NCI-H187 (cell line): ENCODE measurements around the gene EEPD1.
"Not testable (repeated sequence)": the region's sequence is repeated elsewhere in the genome, so short reads cannot be mapped to it uniquely, and the experiment has no call there.

Experiments
- DNase-seq, 2 experiments: peaks; one replicate each; lab custom pipeline; 2025; lab: John Stamatoyannopoulos, UW

EEPD1 gene

DNA sequence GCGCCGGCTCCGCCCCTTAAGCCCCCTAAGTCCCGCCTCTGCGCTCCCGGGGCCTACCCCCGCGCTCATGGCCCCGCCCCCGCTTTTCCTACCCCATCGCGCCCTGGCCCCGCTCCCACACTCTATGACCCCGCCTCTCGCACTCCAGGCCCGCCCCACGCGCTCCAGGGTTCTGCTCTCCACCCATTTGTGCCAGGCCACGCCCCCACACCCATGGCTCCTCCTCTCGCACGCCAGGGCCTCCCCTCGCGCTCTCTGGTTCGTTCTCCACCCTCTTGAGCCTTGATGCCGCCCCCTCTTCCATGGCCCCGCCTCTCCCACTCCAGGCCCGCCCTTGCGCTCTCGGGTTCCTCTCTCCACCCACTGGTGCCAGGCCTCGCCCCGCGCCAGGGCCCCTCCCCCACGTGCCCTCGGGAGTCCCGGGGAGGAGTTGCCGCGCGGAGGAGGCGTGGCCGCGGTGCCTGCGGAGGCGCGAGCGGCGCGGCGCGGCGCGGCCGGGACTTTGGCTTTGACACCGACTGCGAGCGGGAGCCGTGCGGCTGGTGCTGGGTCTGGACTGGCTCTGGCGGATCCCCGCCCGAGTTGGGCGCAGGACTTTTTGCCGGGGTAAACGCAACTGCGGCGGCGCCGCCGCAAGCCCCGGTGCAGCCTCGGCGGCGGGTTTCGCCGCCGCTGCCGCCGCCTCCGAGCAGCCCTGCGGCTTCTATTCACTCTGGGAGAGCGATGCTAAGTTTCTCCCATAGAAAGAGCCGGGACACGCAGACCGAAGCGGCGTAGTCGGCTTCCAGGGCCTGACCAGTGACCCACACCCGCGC, at the start of gene EEPD1:
EEPD1 (plus strand) TSS at position 499 of the 815 bp plus-strand sequence. CDS start 1,071 bp downstream, outside the sequence.
- peak; percentile 93 to 97 for DNase-seq

DNA sequence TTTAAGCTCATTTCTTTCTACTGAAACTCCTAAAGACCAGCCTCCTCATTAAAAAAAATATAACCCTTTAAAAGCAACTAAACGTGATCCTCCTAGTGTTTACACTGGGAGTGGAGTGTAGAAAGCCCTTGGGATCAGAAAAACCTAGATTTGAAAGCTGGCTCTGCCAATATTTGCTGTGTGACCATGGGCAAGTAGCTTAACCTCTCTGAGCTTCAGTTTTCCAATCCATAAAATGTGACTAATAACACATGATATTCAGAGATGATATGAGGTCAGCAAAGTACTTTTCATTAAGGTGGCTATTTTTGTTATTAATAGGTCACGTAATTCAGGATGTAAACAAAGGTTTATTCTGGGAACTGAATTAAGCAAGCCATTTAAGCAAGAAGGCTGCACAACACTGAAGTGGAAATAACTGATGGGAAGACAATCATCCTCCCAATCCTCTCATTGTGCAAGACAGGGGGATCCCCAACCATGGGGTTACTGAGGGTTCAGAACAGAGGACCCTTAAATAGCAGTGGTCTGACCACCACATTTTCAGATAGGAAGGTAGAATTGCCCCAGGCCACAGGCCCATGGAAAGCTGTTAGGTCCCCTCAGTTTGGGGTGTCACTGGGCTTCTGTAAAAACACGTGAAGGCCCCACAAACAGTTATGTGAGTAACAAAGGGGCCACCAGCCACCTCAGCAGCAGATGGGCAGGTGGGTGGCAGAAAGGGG, 49.1 kb upstream of the EEPD1 start:
- DNase-seq = no peak

DNA sequence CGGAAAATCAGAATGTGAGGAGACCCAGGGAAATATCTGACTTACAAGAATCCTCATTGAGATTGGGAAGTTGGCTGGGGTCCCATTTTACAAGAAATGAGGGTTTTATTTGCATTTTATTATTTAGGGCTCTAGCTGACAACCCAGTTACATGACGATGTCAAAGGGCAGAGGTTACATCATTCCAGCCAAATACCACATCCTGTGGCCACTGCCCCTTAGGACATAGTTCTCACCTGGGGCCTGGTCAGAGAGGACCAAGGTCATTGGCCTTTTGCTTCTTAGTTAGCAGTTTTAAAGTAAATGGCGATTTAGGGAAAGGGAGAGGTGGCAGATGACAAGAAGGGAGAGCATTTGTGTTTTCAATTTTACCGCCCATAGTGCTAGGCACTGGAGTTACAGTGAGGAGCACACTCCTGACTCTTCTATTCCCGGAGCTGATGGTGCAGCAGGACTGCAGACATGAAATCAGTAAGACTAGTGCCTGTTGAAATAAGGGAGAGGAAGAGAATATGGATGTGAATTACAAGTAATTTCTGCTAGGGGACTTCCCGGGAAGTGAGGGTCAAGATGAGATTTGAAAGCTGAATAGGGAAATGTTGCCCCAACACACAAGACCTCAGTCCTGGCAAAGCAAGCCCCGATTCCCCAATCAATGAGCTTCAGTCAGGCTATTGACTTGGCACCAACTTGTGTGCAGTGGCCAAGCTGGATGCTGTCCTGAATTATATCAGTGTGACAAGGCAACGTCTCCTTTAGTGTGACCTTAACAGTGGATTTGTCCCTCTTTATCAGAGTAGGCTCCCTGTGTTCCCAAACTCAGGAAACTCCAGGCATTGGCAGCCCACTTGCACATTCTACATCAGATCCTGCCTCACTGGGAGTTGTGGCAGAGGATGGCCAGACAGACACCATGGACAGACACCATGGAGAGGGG, 45.8 kb upstream of the EEPD1 start:
- DNase-seq = not testable (repeated sequence)

DNA sequence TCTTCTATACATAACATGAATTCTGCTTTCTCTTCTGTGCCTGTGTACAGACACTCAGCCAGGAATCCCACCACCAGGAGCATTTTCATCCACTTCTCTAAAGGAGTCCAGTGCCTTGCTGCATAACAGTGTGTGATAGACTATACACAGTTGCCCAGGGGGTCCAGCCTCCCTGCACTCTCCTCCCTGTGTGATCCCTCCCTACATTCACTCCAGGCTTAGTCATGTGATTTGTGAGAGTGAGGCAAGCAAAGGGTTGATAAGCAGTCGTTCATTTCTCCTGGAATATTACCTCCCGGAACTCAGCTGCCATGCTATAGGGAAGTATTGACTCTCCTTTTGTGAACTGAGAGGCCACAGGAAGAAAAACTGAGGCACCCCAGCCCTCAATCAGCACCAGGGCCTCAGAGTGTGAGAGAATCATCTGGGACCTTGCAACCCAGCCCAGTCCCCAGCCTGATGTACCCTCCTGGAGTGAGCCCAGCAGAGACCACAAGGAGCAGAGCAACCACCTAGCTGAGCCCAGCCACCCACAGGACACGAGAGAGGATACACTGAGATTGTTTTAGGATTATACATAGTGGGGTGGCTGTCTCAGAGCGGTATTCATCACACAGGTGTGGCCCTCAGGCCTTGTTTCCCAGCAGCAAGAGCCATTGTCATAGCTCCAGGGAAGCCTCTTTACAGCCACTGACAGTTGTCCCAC, 45.0 kb upstream of the EEPD1 start:
- no peak for DNase-seq

DNA sequence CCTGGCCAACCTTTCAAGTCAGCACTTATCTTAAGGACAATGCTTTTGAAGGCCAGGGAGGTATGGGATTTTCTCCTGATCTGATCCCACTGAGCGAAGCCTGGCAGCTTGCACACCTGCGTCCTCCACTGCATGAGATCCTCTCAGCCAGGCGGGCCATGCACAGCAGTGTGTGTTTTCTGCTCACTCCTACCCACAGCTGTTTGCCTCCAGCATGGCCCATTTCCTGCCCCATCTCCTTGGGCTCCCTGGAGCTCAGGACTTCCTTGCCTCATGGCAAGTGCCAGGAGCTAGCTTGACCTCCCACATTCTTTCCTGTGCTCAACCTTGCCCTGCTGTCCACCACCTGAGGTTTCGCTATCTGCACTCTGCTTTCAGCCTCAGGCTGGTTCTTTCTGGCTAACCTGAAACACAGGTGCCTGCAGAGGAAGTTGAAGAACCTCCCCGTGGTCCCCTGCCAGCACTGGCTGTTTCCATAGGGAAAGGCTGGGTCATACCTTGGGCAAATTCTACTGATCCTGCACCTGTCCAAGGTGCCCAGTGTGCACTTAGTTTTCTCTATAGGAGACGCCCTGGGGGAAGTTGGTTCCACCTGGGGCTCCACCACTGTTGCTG, 43.9 kb upstream of the EEPD1 start:
- no peak for DNase-seq

DNA sequence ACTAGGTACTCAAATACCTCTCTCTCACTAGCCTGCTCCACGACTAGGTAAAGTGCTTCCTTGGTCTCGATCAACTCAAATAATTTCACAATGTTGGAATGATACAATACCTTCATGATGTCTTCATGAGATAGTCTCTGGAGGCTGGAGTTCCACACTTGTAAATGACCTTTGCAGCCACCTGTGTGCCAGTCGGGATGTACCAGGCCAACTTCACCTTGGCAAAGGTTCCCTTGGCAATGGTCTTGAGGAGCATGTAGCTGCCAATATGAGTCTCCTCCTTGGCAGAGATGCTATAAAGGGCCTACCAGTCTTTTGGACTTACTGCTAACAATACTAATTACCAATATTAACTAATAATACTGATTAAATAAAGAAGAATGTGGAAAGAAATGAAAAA, 42.5 kb upstream of the EEPD1 start:
- DNase-seq = no peak

DNA sequence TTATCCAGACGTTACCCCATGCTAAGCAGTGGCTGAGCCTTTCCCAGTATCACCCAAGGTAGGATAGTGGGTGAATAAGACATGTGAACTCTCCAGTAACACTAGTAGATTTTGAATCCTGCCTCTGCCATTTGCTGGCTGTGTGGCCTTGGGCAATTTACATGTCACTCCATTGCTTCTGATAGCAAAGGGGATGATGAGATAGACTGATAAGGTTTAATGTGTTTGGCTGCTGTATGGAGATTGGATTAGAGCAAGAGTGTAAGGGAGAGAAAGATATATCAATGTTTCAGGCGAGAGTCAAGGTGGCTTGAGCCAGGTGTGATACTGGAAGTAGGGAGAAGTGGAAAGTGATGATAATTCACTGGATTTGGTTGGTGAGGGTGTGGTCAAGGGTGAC, 40.1 kb upstream of the EEPD1 start:
- DNase-seq = no peak

DNA sequence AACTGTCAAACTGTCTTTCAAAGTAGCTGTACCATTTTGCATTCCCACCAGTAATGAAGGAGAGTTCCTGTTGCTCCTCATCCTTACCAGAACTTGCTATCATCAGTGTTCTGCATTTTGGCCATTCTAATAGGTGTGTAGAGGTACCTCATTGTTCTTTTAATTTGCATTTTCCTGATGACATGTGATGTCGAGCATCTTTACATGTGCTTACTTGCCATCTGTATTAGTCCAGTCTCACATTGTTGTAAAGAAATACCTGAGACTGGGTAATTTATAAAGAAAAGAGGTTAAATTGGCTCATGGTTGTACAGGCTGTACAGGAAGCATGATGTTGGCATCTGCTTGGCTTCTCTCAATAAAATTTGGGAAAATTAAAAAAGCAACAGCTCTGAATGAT, 38.7 kb upstream of the EEPD1 start:
- no peak for DNase-seq

DNA sequence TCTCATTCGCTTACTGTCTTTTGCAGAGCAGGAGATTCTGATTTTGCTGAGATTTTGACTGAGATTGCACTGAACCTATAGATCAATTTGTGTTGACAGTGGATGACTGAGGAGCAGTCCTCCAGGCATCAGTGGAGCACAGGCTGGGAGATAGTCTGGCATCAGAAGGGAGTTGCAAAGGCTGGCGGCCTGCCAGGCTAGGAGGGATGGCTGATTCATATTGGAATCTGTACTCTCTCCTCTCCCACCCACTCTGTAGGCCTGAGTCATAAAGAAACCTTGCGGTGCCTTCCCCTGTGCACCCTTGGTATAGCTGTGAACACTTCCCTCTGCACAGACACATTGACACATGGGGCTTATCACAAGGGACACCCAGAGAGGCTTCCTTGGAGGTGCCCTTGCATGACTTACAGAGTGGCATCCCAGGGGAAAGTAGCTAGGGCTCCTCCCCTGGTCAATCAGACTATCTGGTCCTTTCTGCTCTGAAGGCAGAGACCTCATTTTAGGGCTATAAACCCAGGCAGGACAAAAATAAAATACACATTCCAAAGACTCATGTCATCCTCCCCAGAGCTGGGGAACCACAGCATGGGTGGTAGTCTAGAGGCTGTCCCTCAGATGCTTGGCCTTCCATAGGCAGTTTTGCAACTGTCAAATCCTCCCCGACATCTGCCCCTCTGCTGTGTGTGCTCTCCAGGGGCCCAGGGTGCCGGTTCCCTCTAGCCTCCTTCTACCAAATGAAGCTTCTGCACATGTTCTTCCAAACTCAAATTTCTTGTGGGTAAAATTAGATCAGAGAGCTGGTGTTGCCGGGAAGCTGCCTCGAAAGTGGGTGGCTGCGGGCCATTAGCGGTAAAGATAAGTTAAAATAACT, 37.4 kb upstream of the EEPD1 start:
- no peak for DNase-seq

DNA sequence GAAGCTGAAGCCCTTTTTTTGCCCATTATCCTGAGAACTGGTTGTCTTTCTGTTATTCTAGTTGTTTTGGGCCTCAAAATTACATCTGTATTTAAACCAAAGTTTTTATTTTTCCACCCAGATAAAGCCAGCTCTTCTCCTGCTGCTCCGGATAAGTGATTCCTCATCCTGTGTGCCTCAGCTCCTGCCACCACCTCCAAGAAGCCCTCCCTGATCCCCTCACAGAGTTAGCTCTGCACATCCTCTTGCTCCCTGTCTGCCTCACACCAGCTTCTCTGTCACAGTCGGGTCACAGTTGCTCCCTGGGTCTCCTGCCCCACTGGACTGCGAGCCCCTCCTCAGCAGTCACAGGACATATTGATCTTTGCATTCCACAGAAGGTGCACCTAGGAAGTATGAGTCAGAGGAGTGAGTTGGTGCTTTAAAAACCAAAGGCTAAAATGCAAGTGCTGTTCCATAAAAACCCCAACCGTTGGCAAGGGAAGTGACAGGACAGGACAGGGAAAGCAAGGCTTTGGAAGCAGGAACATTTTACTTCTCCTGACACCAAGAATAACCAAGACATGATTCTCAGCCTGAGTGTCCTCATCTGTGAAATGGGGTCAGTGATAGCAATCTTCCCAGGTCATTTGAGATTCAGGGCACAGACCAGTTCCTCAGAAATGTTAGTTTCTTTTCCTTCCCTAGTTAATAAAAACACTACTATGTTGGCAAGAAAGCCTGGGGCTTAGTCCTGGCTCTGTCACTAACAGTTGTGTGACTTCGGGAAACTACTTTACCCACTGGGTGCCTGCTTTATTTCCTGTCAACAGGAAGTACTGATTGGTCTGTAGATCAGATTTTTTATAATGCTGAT, 36.5 kb upstream of the EEPD1 start:
- no peak for DNase-seq

DNA sequence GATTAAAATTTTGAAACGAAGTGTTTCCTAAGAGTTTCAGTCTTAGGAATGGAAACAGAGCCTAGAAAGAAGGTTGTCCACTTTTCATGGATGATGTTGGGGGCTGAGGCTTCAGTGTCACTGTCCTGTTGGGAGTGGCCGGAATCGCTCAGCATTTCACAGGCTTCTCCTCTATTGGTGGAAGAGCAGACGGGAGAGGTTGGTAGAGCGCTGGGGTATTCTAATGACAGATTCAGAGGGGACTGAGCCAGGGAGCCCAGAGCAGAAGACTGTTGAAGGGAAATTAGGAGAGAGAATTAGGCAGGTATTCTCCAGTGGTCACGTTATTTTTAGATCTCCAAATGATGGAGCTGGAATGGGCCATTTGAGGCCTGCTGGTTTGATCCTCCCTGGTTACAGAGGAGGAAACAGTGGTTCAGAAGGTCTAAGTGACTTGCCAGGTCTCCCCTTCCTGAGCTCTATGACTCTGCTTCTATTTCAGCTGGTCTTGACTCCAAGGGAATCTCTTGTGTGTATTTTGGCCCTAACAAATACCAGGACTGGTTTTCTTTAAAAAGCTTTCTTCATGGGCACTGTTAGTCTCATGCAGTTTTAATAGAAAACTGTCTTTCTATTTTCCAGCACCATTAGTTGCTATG, 35.7 kb upstream of the EEPD1 start:
- DNase-seq = no peak

DNA sequence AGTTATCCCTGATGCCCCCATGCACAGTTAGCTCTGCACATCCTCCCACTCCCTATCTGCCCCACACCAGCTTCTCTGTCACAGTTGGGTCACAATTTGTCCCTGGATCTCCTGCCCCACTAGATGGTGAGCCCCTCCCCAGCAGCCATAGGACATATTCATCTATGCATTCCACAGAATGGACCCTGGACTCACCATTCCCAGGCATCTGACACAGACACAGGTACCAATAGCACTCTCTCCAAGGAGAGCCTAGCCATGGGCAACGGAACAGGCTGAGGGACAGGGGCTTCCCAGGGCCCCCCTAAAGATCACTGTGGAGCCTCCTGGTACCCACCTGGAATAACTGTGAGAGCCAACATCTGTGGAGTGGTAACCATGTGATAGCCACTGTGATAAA, 34.7 kb upstream of the EEPD1 start:
- no peak for DNase-seq

DNA sequence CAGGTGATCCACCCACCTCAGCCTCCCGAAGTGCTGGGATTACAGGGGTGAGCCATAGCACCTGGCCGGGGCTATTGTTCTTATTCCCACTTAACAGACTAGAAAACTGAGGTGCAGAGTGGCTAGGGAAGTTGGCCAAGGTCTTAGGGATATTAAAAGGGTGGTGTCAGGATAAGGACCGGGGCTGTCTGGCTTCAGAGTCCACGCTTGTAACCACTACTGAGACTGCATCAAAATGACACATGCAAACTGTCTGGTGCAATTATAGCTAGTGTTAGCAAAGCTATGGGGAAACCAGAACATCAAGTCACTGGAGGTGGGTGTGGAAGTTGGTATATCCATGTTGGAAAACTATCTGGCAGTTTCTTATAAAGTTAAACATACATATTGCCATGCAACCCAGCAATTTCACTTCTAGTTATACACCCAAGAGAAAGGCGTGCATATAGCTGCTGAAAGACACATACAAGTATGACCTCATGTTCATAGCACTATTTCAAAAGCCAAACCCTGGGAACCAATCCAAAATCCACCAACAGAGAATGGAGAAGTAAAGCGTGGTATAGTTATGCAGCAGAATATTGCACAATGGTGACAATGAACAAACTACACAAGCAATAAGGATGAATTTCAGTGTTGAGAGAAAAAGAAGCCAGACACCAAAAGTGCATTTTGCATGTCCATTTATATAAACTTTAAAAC, 33.9 kb upstream of the EEPD1 start:
- DNase-seq = no peak

DNA sequence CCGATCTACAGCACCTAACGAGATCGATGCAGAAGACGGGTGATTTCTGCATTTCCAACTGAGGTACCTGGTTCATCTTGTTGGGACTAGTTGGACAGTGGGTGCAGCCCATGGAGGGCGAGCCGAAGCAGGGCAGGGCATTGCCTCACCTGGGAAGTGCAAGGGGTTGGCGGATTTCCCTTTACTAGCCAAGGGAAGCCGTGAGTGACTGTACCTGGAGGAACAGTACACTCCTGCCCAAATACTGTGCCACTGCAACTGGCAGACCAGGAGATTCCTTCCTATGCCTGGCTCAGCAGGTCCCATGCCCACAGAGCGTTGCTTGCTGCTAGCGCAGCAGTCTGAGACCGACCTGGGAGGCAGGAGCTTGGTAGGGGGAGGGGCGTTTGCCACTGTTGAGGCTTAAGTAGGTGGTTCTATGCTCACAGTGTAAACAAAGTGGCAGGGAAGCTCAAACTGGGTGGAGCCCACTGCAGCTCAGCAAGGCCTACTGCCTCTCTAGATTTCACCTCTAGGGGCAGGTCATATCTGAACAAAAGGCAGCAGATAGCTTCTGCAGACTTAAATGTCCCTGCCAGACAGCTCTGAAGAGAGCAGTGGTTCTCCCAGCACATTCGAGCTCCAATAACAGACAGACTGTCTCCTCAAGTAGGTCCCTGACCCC, 32.9 kb upstream of the EEPD1 start:
- DNase-seq = not testable (repeated sequence)

DNA sequence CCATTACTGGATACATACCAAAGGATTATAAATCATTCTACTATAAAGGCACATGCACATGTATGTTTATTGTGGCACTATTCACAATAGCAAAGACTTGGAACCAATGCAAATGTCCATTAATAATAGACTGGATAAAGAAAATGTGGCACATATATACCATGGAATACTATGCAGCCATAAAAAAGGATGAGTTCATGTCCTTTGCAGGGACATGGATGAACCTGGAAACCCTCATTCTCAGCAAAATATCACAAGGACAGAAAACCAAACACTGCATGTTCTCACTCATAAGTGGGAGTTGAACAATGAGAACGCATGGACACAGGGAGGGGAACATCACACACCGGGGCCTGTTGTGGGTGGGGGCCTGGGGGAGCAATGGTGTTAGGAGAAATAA, 27.4 kb upstream of the EEPD1 start:
- DNase-seq = not testable (repeated sequence)

DNA sequence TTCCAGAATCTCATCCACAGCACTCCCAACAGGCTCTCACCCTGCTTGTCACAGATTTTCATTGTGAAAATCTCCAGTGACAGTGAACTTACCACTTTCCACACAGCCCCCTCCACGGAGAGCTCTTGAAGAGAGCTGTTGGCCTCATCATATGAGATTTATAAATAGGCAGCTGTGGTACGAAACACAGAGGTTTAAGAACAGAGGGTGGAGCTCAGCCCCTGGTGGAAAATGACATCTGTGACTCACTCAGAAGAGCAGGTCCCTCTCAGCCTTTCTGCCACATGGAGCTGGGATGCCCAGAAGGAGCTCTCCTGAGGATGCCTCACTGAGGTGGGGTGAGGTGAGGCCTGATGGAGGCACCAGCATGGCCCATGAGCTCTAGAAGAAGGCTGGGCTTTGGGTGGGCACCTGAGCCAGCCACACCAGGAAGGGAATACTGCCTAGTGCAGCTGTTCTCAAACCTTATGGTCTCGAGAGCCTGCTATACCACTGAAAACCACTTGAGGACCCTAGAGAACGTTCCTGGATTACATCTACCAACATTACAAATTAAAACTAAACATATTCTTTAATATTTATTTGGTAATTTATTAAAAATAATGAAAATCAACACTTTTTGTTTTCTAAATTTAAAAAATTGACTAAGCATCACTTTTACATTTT, 25.8 kb upstream of the EEPD1 start:
- no peak for DNase-seq

DNA sequence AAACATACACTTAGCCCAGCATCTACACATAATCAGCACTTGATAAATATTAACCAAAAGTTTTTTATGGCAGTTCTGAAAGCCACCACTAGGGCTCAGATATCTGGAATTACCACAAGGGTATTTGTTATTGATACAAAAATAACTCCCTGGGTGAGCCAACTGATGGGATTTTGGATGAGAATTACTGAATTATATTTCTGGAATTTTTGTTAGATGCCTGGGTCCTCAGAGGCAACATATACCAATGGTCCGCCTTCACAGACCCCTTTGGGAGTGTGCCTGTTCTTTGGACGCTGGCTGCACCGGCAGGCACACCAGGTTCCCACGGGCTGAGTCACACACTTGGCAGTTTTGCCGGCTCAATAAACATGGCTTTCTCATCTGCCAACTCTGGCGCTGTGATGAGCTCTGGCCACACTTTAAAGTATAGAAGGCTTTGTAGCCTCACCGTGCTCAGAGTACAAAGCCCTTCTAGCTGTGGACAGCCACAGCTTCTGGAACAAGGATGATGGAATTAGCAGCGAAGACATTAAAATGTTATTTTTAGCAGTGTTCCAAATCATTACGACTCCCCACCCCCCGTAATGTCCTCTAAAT, 24.5 kb upstream of the EEPD1 start:
- DNase-seq = no peak
